Esophagus squamous epithelium (tissue), 5 donors: ENCODE data around the gene ITIH1. TPM values are rescaled to one million over a fixed set of nuclear protein-coding genes. Genes with fewer than 3 reads are reported as not detected.

ENCODE experiments used
- DNase-seq: peaks from one replicate; lab custom pipeline; 2025; lab: John Stamatoyannopoulos, UW
- H3K27ac ChIP-seq, 4 donors: fragments of 200-600 bp; sonication (generic); one replicate each; pipeline ENCODE4 v1.5.1; 2016 to 2019; ENCODE audit warnings: mild to moderate bottlenecking in 1 of 4
- H3K27me3 ChIP-seq, 4 donors: fragments of 200-600 bp; sonication (generic); 1 replicate in 3 of 4; 2 replicates in 1 of 4; pipeline versions ENCODE4 v1.5.1 to v1.6.0; 2017 to 2021; ENCODE audit warnings: antibody characterized with exemption in 1 of 4
- H3K36me3 ChIP-seq, 3 donors: fragments of 200-600 bp; sonication (generic); one replicate each; pipeline ENCODE4 v1.5.1; 2016 to 2019
- H3K4me1 ChIP-seq, 3 donors: fragments of 200-600 bp; sonication (generic); one replicate each; pipeline ENCODE4 v1.5.1; 2017 to 2019
- H3K4me3 ChIP-seq, 4 donors: fragments of 200-600 bp; sonication (generic); 1 replicate in 3 of 4; 2 replicates in 1 of 4; pipeline ENCODE4 v1.5.1; 2016 to 2019; ENCODE audit warnings: mild to moderate bottlenecking in 2 of 4, moderate library complexity in 1 of 4
- H3K9me3 ChIP-seq, 3 donors: fragments of 200-600 bp; sonication (generic); one replicate each; pipeline ENCODE4 v1.5.1; 2016 to 2019
- CTCF ChIP-seq, 6 experiments: fragments of 450-650 bp in 4 of 6; fragments of 200-600 bp in 2 of 6; sonication (generic) in 2 of 6; IDR thresholded peaks; one replicate each; pipeline ENCODE4 v1.5.1; 2016 to 2019; ENCODE audit warnings: antibody characterized with exemption in 6 of 6, mild to moderate bottlenecking in 4 of 6, moderate library complexity in 4 of 6
- POLR2A ChIP-seq, 4 donors: fragments of 450-650 bp; IDR thresholded peaks; one replicate each; pipeline ENCODE4 v1.6.1; 2017; ENCODE audit warnings: antibody characterized with exemption in 4 of 4, mild to moderate bottlenecking in 4 of 4, moderate library complexity in 3 of 4
- WGBS, 2 donors: methylation state at CpG; one replicate each; pipeline ENCODE4 v1.1.5; 2018; 5-methylcytosine and 5-hydroxymethylcytosine counted together
- intact Hi-C: fragments of 100-400 bp; cut with DNase I; formaldehyde crosslinking; loops from one replicate; pipeline ENCODE4 v1.15.0; 2022
- total RNA-seq, 4 donors: library from RNA; depleted of rRNA; stranded (reverse); fragments of >200 nt; gene quantifications; one replicate each; pipeline ENCODE4 v1.1.0, GENCODE V29; 2016
- donor health status: DM: yes; HTN: yes; CAD: no.

Gene ITIH1
- total RNA-seq, 4 donors from 2014 or later = not detected

- H3K27ac ChIP-seq = no peak overlapping the region
- H3K27me3 ChIP-seq = peaks cover 0 to 5% (median 0%) of the 10 kb centered on the region in 4 donors
- TF ChIP-seq POLR2A (IDR thresholded peaks at IDR 0.05) (no peak), CTCF (IDR thresholded peaks at IDR 0.05) (no peak)
- no peak for DNase-seq
- WGBS, 2 donors = 50 to 66% methylated on average over 2 of the region's 2 CpGs
- no peaks in the 10 kb centered on the region for H3K4me1 ChIP-seq
- no peaks in the 10 kb centered on the region for H3K9me3 ChIP-seq
- H3K36me3 ChIP-seq = no peaks in the 10 kb centered on the region
- no peak overlapping the region for H3K4me3 ChIP-seq
- intact Hi-C loops = no loop called here
Measured at GRCh38 chr3:52809149-52809548, 31.8 kb downstream of the ITIH1 start.

GRCh38 chr3:52809662-52810377 is 32.4 kb downstream of the ITIH1 start:
- peaks cover 0 to 5% (median 0%) of the 10 kb centered on the region in 4 donors for H3K27me3 ChIP-seq
- H3K9me3 ChIP-seq = no peaks in the 10 kb centered on the region
- intact Hi-C loops = no loop called here
- WGBS, 2 donors = 39 to 51% methylated on average over 5 to 7 of the region's 7 CpGs
- no peak for DNase-seq
- TF ChIP-seq POLR2A (IDR thresholded peaks at IDR 0.05) (no peak), CTCF (IDR thresholded peaks at IDR 0.05) (no peak)
- no peaks in the 10 kb centered on the region for H3K4me1 ChIP-seq
- H3K4me3 ChIP-seq = no peak overlapping the region
- no peaks in the 10 kb centered on the region for H3K36me3 ChIP-seq
- no peak overlapping the region for H3K27ac ChIP-seq

GRCh38 chr3:52810923-52811322 is 33.5 kb downstream of the ITIH1 start:
- WGBS, 2 donors = 83 to 86% methylated on average over 7 to 11 of the region's 11 CpGs
- no peak for DNase-seq
- no peaks in the 10 kb centered on the region for H3K4me1 ChIP-seq
- intact Hi-C loops = no loop called here
- no peak overlapping the region for H3K27ac ChIP-seq
- no peak overlapping the region for H3K4me3 ChIP-seq
- H3K9me3 ChIP-seq = no peaks in the 10 kb centered on the region
- TF ChIP-seq CTCF (IDR thresholded peaks at IDR 0.05) (no peak), POLR2A (IDR thresholded peaks at IDR 0.05) (no peak)
- H3K27me3 ChIP-seq = peaks cover 0 to under 1% (median 0%) of the 10 kb centered on the region in 4 donors
- H3K36me3 ChIP-seq = no peaks in the 10 kb centered on the region

GRCh38 chr3:52811452-52812011 is 34.1 kb downstream of the ITIH1 start:
- intact Hi-C loops = no loop called here
- DNase-seq = no peak
- no peak for TF ChIP-seq POLR2A (IDR thresholded peaks at IDR 0.05)
- no peak for TF ChIP-seq CTCF (IDR thresholded peaks at IDR 0.05)
- Histone ChIP-seq H3K27me3 (no peaks in the 10 kb centered on the region), H3K27ac (no peak overlapping the region), H3K4me1 (no peaks in the 10 kb centered on the region), H3K4me3 (no peak overlapping the region), H3K36me3 (no peaks in the 10 kb centered on the region), H3K9me3 (no peaks in the 10 kb centered on the region)
- WGBS, 2 donors = 69 to 85% methylated on average over 5 to 6 of the region's 7 CpGs

- Histone ChIP-seq H3K9me3 (no peaks in the 10 kb centered on the region), H3K27ac (no peak overlapping the region), H3K36me3 (no peaks in the 10 kb centered on the region), H3K4me3 (no peak overlapping the region), H3K27me3 (no peaks in the 10 kb centered on the region), H3K4me1 (no peaks in the 10 kb centered on the region)
- WGBS, 2 donors = 70% methylated on average over 2 of the region's 8 CpGs; no CpG with 5 or more reads in 1 of the 2 donors
- DNase-seq = no peak
- intact Hi-C loops = no loop called here
- TF ChIP-seq POLR2A (IDR thresholded peaks at IDR 0.05) (no peak), CTCF (IDR thresholded peaks at IDR 0.05) (no peak)
Measured at GRCh38 chr3:52813810-52814209, 36.4 kb downstream of the ITIH1 start.
